ENCODE measurements around the gene CWF19L1. TPM values are rescaled to one million over a fixed set of nuclear protein-coding genes. Genes with fewer than 3 reads are reported as not detected.

Gene CWF19L1
- total RNA-seq, 1 donor from 2014 or later = 16.8 TPM

GRCh38 chr10:100184426-100184825 lies 83.0 kb downstream of the CWF19L1 start:
- H3K27ac ChIP-seq = no peak overlapping the region
- no peak for TF ChIP-seq CTCF (IDR thresholded peaks at IDR 0.05)
- H3K4me3 ChIP-seq = peak overlapping the region; percentile 82
- no peaks in the 10 kb centered on the region for H3K9me3 ChIP-seq
- H3K36me3 ChIP-seq = peaks cover 8% of the 10 kb centered on the region
- H3K27me3 ChIP-seq = no peaks in the 10 kb centered on the region
- peaks cover 19% of the 10 kb centered on the region for H3K4me1 ChIP-seq
- intact Hi-C loops (cut with DNase I) = no loop called here
- no peak for DNase-seq
- ATAC-seq = no peak

DNA sequence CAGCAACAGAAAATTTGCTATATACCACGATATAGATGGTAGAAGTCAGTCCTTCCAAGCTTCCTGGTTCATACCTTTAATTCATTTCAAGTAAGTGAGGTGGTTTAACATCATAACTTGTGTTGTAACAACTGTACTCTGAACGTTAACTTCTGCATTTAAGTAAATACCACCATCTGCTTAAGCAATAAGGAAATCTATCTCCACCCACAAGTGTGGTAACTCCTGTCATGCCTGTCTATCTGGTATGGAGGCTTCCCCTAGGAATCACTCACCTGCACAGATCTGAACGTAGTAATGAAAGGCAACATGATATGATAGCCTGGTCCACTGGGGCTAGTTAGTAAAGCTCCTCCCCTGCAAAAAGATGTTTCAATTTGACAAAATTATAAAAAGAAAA lies 84.0 kb downstream of the CWF19L1 start:
- peaks cover 12% of the 10 kb centered on the region for H3K36me3 ChIP-seq
- no peaks in the 10 kb centered on the region for H3K9me3 ChIP-seq
- no peaks in the 10 kb centered on the region for H3K27me3 ChIP-seq
- TF ChIP-seq CTCF (IDR thresholded peaks at IDR 0.05) = no peak
- intact Hi-C loops (cut with DNase I) = no loop called here
- peaks cover 19% of the 10 kb centered on the region for H3K4me1 ChIP-seq
- ATAC-seq (peak; percentile 22), DNase-seq (no peak)
- no peak overlapping the region for H3K27ac ChIP-seq
- no peak overlapping the region for H3K4me3 ChIP-seq

- intact Hi-C loops (cut with DNase I) = no loop called here
- no peaks in the 10 kb centered on the region for H3K9me3 ChIP-seq
- DNase-seq (no peak), ATAC-seq (no peak)
- H3K4me3 ChIP-seq = no peak overlapping the region
- peak overlapping the region; percentile 12 for H3K27ac ChIP-seq
- H3K27me3 ChIP-seq = no peaks in the 10 kb centered on the region
- peaks cover 19% of the 10 kb centered on the region for H3K4me1 ChIP-seq
- TF ChIP-seq CTCF (IDR thresholded peaks at IDR 0.05) = no peak
- H3K36me3 ChIP-seq = peaks cover 18% of the 10 kb centered on the region
Observed at GRCh38 chr10:100182908-100183307, 84.5 kb downstream of the CWF19L1 start.

Other genes starting within 250 kb of the CWF19L1 start
- gene CPN1, start 185.8 kb downstream of the CWF19L1 start, total RNA-seq = not detected
- gene ERLIN1, start 81.6 kb downstream of the CWF19L1 start, total RNA-seq = 24.3 TPM
- 21.1 TPM for gene CHUK, start 38.0 kb downstream of the CWF19L1 start, total RNA-seq
- 42.1 TPM for gene BLOC1S2, start 19.0 kb upstream of the CWF19L1 start, total RNA-seq
- gene PKD2L1, start 62.6 kb upstream of the CWF19L1 start, total RNA-seq = 2.1 TPM
- gene SCD, start 79.6 kb upstream of the CWF19L1 start, total RNA-seq = 276 TPM
- gene WNT8B, start 195.4 kb upstream of the CWF19L1 start, total RNA-seq = not detected

Measured in upper lobe of right lung (tissue), 1 donor.